GM21528 (cell line): ENCODE measurements around the gene WEE1.
"Not testable (repeated sequence)": the region's sequence is repeated elsewhere in the genome, so short reads cannot be mapped to it uniquely, and the experiment has no call there.

Source experiments
- ATAC-seq: cut with Tn5 transposase; IDR thresholded peaks from one replicate; pipeline ENCODE4 v1.9.1; 2021; ENCODE audit warnings: mild to moderate bottlenecking, moderate library complexity; ENCODE audit not compliant: unreplicated experiment, low FRiP score

Gene WEE1

DNA sequence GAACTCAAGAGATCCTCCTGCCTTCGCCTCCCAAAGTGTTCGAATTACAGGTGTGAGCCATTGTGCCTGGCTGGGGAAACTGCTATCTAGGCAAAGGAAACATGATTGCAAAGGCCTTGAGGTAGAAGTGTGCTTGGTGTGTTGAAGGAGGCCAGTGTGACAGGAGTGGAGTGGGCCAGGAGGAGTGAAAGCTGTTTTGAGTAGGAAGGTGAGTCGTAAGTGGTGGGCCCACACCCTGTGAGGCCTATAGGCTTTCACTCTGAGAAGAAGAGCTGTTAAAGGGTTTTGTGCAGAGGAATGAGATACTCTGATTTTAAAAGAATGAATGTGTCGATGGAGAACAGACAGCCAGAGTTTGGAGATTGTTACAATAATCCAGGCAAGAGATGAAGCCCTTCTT, 43.4 kb downstream of the WEE1 start:
- ATAC-seq: no peak

DNA sequence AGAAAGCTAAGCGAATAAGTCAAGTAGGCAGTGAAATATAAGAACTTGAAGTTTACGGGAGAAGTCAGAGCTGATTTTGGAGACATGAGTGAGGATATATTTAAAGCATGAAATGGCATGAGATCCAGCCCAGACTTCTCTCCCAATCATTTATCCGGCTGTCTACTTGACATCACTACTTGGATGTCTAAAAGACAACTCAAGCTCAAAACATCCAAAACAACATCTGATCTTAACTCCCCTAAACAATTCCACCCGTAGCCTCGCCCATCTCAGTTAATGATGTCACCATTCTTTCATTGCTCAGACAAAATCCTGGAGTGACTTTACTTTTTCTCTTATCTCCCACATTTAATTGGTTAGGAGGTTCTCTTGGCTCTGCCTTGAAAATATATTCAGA, 44.5 kb downstream of the WEE1 start:
- ATAC-seq: no peak

DNA sequence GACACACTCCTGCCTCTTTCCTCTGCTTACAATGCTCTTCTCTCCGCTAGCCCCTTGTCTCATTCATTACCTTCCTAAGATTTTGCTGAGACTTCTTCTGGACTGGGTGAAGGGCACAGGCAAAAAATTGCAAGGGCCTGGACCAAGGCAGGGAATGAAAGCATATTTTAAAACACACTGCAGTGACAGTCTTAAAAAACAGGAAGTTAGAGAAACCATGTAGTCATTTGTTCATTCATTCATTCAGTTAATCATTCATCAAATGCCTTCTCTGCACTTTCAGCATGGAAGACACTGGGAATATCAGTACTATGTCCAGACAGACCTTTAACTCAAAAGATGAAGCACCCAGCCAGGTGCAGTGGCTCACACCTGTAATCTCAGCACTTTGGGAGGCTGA, 45.5 kb downstream of the WEE1 start:
- ATAC-seq: no peak

DNA sequence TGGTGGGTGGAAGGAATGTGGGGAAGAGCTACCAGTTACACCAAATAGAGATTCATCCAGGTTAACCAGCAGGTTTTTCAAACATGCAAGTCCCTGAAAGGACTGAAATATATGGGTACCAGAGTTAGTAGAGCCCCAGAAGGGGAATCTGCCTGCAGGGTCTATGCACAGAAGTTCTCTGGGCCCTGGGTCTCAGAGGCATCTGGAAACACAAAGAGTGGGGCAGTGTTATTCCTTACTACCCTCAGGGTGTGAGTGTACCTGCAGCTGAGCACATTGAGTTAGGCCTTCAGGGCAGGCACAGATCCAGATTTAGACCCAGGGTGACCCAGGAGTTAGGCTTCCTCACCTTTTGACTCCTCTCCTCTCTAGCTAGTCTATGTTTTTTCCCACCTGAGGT, 46.5 kb downstream of the WEE1 start:
- ATAC-seq: no peak

DNA sequence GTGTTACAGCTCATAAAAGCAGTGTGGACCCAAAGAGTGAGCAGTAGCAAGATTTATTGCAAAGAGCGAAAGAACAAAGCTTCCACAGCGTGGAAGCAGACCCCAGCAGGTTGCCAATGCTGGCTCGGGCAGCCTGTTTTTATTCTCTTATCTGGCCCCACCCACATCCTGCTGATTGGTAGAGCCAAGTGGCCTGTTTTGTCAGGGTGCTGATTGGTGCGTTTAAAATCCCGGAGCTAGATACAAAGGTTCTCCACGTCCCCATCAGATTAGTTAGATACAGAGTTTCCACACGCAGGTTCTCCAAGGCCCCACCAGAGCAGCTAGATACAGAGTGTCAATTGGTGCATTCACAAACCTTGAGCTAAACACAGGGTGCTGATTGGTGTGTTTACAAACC, 48.9 kb downstream of the WEE1 start:
- ATAC-seq: not testable (repeated sequence)

- ATAC-seq: not testable (repeated sequence)
Measured at GRCh38 chr11:9623053-9623452, 49.6 kb downstream of the WEE1 start.

GRCh38 chr11:9624448-9624847, 51.0 kb downstream of the WEE1 start:
- ATAC-seq: no peak

GRCh38 chr11:9625162-9625561, 51.7 kb downstream of the WEE1 start:
- ATAC-seq: no peak

- no peak for ATAC-seq
Measured at GRCh38 chr11:9625728-9626127, 52.3 kb downstream of the WEE1 start.

GRCh38 chr11:9626496-9627394, 53.3 kb downstream of the WEE1 start:
- ATAC-seq: no peak

DNA sequence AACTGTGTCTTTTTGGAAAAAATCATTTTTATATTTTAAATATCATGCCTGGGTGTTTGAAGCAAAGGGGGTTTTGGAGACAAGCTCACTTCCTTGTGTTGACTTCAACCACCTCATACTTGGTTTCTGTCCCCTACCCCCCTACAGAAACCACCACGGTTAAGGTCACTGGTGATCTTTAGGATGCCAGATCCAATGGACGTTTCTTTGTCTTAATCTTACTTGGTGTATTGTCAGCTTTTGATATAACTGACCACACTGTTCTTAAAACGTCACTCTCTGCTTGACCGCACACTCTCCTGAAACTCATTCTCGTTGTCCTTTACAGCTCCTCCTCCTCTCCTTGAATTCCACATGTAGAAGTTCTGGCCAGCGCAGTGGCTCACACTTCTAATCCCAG, 55.6 kb downstream of the WEE1 start:
- no peak for ATAC-seq

- no peak for ATAC-seq
Measured at GRCh38 chr11:9633679-9634078, 60.2 kb downstream of the WEE1 start.

DNA sequence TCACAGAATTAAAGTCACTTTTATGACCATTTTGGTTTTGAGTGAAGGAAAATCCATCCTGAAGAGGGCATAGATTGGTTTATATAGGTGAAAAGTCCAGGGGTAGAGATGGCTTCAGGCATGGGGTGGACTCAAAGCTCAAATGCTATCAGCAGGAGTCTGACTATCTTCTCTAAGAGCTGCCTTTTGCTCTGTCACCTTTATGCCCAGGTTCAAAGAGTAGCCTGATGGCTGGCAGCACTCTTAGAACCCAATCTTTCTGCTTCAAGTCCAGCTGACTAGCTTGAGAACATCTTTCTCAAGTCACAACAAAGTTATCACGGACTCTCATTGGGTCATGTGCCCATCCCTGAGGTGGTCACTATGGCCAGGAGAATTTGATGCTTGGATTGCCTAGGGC, 63.2 kb downstream of the WEE1 start:
- ATAC-seq: no peak

- no peak for ATAC-seq
Measured at GRCh38 chr11:9639099-9639498, 65.6 kb downstream of the WEE1 start.
